ENCODE data around the gene TGM1. TPM values are rescaled to one million over a fixed set of nuclear protein-coding genes. Genes with fewer than 3 reads are reported as not detected.

The TGM1 gene
- polyA plus RNA-seq, 3 donors: 1.2 to 1.9 (median 1.2) TPM

GRCh38 chr14:24293525-24293924, 30.5 kb upstream of the TGM1 start:
- no peak for DNase-seq (ENCODE audit: low read depth in 3 of 3, low spot score in 2 of 3)

GRCh38 chr14:24292118-24292807, 29.3 kb upstream of the TGM1 start:
- no peak for DNase-seq (ENCODE audit: low read depth in 3 of 3, low spot score in 2 of 3)

- DNase-seq (ENCODE audit: low read depth in 3 of 3, low spot score in 2 of 3): no peak
Observed at GRCh38 chr14:24291446-24292117, 28.6 kb upstream of the TGM1 start.

- DNase-seq (ENCODE audit: low read depth in 3 of 3, low spot score in 2 of 3): no peak
Observed at GRCh38 chr14:24290746-24291145, 27.8 kb upstream of the TGM1 start.

- no peak for DNase-seq (ENCODE audit: low read depth in 3 of 3, low spot score in 2 of 3)
Observed at GRCh38 chr14:24289649-24290280, 26.8 kb upstream of the TGM1 start.

GRCh38 chr14:24286996-24287395, 24.0 kb upstream of the TGM1 start:
- no peak for DNase-seq (ENCODE audit: low read depth in 3 of 3, low spot score in 2 of 3)

GRCh38 chr14:24285351-24285750, 22.4 kb upstream of the TGM1 start:
- no peak for DNase-seq (ENCODE audit: low read depth in 3 of 3, low spot score in 2 of 3)

GRCh38 chr14:24284501-24285035, 21.6 kb upstream of the TGM1 start:
- DNase-seq (ENCODE audit: low read depth in 3 of 3, low spot score in 2 of 3): no peak

GRCh38 chr14:24283796-24284460, 21.0 kb upstream of the TGM1 start:
- no peak for DNase-seq (ENCODE audit: low read depth in 3 of 3, low spot score in 2 of 3)

GRCh38 chr14:24282736-24283135, 19.8 kb upstream of the TGM1 start:
- DNase-seq (ENCODE audit: low read depth in 3 of 3, low spot score in 2 of 3): no peak

GRCh38 chr14:24281636-24282035, 18.7 kb upstream of the TGM1 start:
- no peak for DNase-seq (ENCODE audit: low read depth in 3 of 3, low spot score in 2 of 3)

GRCh38 chr14:24280797-24281460, 18.0 kb upstream of the TGM1 start:
- no peak for DNase-seq (ENCODE audit: low read depth in 3 of 3, low spot score in 2 of 3)

GRCh38 chr14:24279301-24280186, 16.6 kb upstream of the TGM1 start:
- DNase-seq (ENCODE audit: low read depth in 3 of 3, low spot score in 2 of 3): no peak

GRCh38 chr14:24278424-24278823, 15.4 kb upstream of the TGM1 start:
- DNase-seq (ENCODE audit: low read depth in 3 of 3, low spot score in 2 of 3): no peak

- no peak for DNase-seq (ENCODE audit: low read depth in 3 of 3, low spot score in 2 of 3)
Observed at GRCh38 chr14:24277606-24278321, 14.8 kb upstream of the TGM1 start.

- no peak for DNase-seq (ENCODE audit: low read depth in 3 of 3, low spot score in 2 of 3)
Observed at GRCh38 chr14:24277071-24277470, 14.1 kb upstream of the TGM1 start.

- no peak for DNase-seq (ENCODE audit: low read depth in 3 of 3, low spot score in 2 of 3)
Observed at GRCh38 chr14:24274101-24274543, 11.1 kb upstream of the TGM1 start.

GRCh38 chr14:24273422-24273998, 10.5 kb upstream of the TGM1 start:
- no peak for DNase-seq (ENCODE audit: low read depth in 3 of 3, low spot score in 2 of 3)

GRCh38 chr14:24272467-24272866, 9.5 kb upstream of the TGM1 start:
- no peak for DNase-seq (ENCODE audit: low read depth in 3 of 3, low spot score in 2 of 3)
